Karpas-422 (cell line): ENCODE data around the gene FAM240B. TPM values are rescaled to one million over a fixed set of nuclear protein-coding genes. Genes with fewer than 3 reads are reported as not detected.

ENCODE experiments used
- DNase-seq: peaks from one replicate; pipeline ENCODE4 v3.0.0-alpha.2; 2015
- H2AFZ ChIP-seq: fragments of 200-600 bp; sonication (generic); 2 replicates; pipeline ENCODE4 v1.6.1; 2014; ENCODE audit warnings: antibody characterized with exemption, low read length, mixed read lengths
- H3K27ac ChIP-seq: fragments of 200-600 bp; sonication (generic); 2 replicates; pipeline ENCODE4 v1.5.1; 2014; ENCODE audit warnings: mild to moderate bottlenecking, low read length, moderate library complexity
- H3K27me3 ChIP-seq: fragments of 200-600 bp; sonication (generic); 2 replicates; pipeline ENCODE4 v1.6.1; 2014; ENCODE audit warnings: low read length, mixed read lengths
- H3K36me3 ChIP-seq: fragments of 200-600 bp; sonication (generic); 2 replicates; pipeline ENCODE4 v1.6.1; 2014; ENCODE audit warnings: low read length, mixed read lengths; ENCODE audit not compliant: insufficient read depth
- H3K4me1 ChIP-seq: fragments of 200-600 bp; sonication (generic); 2 replicates; pipeline ENCODE4 v1.6.1; 2014; ENCODE audit warnings: mild to moderate bottlenecking, low read length, mixed read lengths
- H3K4me2 ChIP-seq: fragments of 200-600 bp; sonication (generic); 2 replicates; pipeline ENCODE4 v1.6.1; 2014; ENCODE audit warnings: low read length, low read depth, mild to moderate bottlenecking; ENCODE audit not compliant: poor library complexity, severe bottlenecking
- H3K4me3 ChIP-seq: fragments of 200-600 bp; sonication (generic); 2 replicates; pipeline ENCODE4 v1.5.1; 2014; ENCODE audit warnings: mild to moderate bottlenecking, antibody characterized with exemption, low read length, mixed read lengths
- H3K79me2 ChIP-seq: fragments of 200-600 bp; sonication (generic); 2 replicates; pipeline ENCODE4 v1.6.1; 2014; ENCODE audit warnings: mild to moderate bottlenecking, low read length, mixed read lengths
- H3K9ac ChIP-seq: fragments of 200-600 bp; sonication (generic); 2 replicates; pipeline ENCODE4 v1.6.0; 2014; ENCODE audit warnings: low read length
- H3K9me2 ChIP-seq: fragments of 200-600 bp; sonication (generic), shearing (Covaris generic); replicated peaks from 2 replicates; pipeline ENCODE4 v1.6.0; 2014; ENCODE audit warnings: mild to moderate bottlenecking, low read length, moderate library complexity; ENCODE audit not compliant: insufficient read depth
- H3K9me3 ChIP-seq: fragments of 300-700, 200-600 bp; sonication (generic); 2 replicates; pipeline ENCODE4 v1.6.1; 2014; ENCODE audit warnings: low read length, mixed read lengths
- H4K20me1 ChIP-seq: fragments of 200-600 bp; sonication (generic); 2 replicates; pipeline ENCODE4 v1.6.1; 2014; ENCODE audit warnings: mild to moderate bottlenecking, antibody characterized with exemption, low read length, low read depth; ENCODE audit not compliant: insufficient read depth
- total RNA-seq: library from RNA; depleted of rRNA; stranded (reverse); fragments of >200 nt; shearing (Covaris generic); gene quantifications from 2 replicates; pipeline ENCODE4 v1.2.3, GENCODE V29; 2014; ENCODE audit warnings: low replicate concordance

The FAM240B gene
- total RNA-seq, 1 experiment from 2014 or later, result not detected

DNA sequence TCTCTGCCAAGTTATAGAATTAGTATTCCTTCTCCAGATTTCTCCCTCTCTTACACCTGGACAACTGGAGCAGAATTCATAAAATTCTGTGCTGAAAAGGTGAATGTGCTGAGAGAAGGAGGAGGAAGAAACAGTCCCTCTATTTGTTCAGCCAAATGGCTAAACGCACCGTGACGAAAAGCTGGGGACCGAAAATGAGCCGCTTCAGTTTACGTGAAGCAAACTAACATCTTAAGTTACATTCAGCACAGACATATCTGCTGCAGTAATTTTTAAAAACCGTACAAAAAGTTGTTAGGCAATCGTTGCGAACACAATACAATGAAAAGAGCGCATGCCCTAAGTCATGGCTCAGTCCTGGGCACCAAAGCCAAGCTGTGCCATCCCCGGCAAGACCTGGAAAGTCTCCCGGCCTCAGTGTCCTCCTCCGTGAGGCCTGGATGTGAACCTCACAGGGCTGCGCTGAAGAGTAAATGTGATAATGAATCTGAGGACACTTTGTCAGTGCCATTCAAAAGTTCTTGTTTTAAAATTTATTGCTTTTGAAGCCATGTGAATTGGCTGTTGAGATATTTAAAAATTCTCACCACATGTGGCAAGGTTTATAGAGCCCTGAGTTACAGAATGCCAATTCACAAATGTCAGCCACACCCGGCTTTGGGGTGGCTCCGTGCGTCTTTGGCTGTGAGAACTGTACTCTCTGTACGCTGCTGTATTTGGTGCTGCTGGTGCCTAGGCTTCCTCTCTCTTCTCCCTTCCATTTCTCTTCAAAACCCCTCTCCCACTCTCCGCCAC lies 46.3 kb downstream of the FAM240B start:
- no peak for DNase-seq
- no peaks in the 10 kb centered on the region for H4K20me1 ChIP-seq

DNA sequence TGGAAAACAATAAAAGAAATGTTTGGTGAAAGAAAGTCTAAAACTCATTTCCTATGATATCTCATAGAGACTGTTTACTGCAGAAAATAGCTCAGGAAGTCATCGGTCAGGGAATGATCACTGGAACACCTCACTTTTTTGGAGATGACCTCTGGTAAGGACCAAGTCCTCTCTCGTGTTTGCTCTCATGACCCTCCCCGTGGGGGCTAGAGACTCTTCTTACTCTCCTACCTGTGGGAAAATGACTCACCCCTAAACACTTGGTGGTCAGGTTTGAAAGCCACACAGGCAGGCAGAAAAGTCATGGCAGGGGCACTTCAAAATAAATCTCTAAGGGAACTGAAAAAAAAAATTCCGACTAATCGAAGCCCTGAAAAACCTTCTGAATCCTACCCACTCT lies 48.2 kb downstream of the FAM240B start:
- Histone ChIP-seq H3K4me2 (no peak overlapping the region), H3K36me3 (no peaks in the 10 kb centered on the region), H4K20me1 (no peaks in the 10 kb centered on the region), H3K79me2 (no peaks in the 10 kb centered on the region), H3K27me3 (no peaks in the 10 kb centered on the region), H2AFZ (no peak overlapping the region), H3K9ac (no peak overlapping the region), H3K9me3 (no peaks in the 10 kb centered on the region), H3K4me3 (no peak overlapping the region), H3K4me1 (no peaks in the 10 kb centered on the region), H3K9me2 (no peaks in the 10 kb centered on the region), H3K27ac (no peak overlapping the region)
- no peak for DNase-seq

More for the DNA sequence above, 46.3 kb downstream of the FAM240B start:
- Histone ChIP-seq H3K36me3 (no peaks in the 10 kb centered on the region), H3K79me2 (no peaks in the 10 kb centered on the region), H3K9me3 (no peaks in the 10 kb centered on the region), H3K27me3 (no peaks in the 10 kb centered on the region), H3K27ac (no peak overlapping the region), H3K9me2 (no peaks in the 10 kb centered on the region), H3K4me1 (no peaks in the 10 kb centered on the region), H3K9ac (no peak overlapping the region), H3K4me2 (no peak overlapping the region), H2AFZ (no peak overlapping the region), H3K4me3 (no peak overlapping the region)

DNA sequence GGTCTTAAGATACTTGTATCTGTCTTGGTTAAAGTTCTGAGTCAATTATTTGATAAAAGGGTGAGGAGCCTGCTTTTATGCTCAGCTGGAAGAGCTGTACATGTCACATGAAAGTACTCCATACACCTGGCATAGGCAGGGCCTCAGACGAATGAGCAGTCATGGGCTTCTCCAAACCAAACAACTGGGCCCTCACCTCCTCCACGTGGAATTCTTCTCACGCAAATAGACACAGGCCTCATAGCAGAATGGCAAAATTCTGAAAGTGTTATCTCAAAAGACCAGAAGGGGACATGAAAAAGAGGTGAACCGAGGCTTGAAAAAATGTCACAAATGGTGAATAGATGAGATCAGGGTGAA lies 48.6 kb downstream of the FAM240B start:
- H3K9ac ChIP-seq, result no peak overlapping the region
- H3K4me1 ChIP-seq, result no peaks in the 10 kb centered on the region

DNA sequence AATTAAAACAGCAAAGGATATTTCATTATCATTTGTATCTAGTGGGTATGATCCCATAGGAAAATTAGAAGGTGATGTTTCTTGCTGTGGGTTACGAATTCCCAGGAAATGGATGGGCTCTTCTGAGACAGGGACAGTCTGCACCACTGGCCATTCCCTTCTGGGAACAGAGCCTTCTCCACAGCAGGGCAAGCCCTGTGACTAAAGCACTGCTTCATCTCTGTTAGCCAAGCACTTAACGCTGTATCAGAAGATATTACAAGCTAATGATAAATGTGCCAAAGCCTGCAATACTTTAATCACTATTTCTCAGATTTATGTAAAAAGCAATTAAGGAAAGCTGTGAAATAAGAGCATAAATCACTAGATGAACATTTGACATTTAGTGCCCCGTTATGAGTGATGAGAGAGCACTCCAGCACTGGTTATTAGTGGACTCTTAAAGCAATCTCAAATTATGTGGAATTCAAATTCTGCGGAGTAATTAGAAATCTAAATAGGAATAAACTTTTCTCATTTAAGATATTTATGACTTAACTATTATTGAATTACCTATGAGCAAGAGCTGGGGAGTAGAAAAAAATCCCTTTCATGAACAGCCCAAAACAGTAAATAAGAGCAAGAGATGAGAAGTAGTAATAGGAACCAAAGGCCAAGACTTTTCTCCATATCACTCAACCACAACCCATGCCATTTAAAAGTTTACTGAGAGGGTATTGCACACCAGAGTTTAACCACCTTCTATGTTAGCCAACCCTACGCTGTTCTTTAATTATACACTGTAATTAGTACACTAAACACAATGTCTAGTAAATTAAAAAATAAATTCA lies 49.2 kb downstream of the FAM240B start:
- Histone ChIP-seq H3K4me2 (no peak overlapping the region), H4K20me1 (no peaks in the 10 kb centered on the region), H3K79me2 (no peaks in the 10 kb centered on the region), H3K36me3 (no peaks in the 10 kb centered on the region), H3K9ac (no peak overlapping the region), H3K4me1 (no peaks in the 10 kb centered on the region), H3K27me3 (no peaks in the 10 kb centered on the region), H3K9me2 (no peaks in the 10 kb centered on the region), H3K9me3 (no peaks in the 10 kb centered on the region), H3K27ac (no peak overlapping the region), H2AFZ (no peak overlapping the region), H3K4me3 (no peak overlapping the region)
- no peak for DNase-seq

More for the DNA sequence above, 48.6 kb downstream of the FAM240B start:
- Histone ChIP-seq H3K36me3 (no peaks in the 10 kb centered on the region), H3K4me2 (no peak overlapping the region), H3K9me2 (no peaks in the 10 kb centered on the region), H3K79me2 (no peaks in the 10 kb centered on the region), H3K27me3 (no peaks in the 10 kb centered on the region), H4K20me1 (no peaks in the 10 kb centered on the region), H3K9me3 (no peaks in the 10 kb centered on the region), H3K4me3 (no peak overlapping the region), H3K27ac (no peak overlapping the region), H2AFZ (no peak overlapping the region)
- no peak for DNase-seq

DNA sequence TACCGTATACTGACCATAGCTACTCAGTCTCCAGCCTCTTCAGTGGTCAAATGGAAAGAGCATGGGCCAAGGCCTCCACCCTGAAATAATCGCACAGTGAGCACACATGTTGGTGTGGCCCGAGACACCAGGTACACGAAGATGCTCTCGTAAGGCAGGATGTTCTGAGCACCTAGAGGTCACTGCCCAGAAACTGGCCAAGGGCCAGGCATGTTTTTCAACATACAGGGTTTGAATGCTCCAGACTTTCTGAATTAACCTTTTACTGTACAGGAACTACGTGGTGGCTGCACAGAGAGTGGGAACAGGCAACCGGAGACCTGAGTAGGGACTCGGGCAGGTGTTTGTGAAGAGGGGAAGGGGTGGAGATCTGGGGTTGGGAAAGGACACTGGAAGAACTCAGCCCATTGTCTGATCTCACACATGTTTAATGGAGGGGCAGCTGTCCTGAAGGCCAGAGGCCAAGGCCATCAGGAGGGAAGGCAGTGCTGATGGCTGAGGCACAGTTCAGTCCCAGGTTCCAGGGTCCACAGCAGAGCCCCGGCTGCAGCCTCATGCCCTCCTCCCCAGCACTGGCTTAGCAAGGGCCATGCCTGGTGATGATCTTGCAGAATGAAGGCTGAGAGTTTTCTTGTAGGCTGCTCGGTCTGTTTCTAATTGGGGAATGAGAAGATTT lies 51.0 kb downstream of the FAM240B start:
- Histone ChIP-seq H3K9me3 (no peaks in the 10 kb centered on the region), H4K20me1 (no peaks in the 10 kb centered on the region), H3K36me3 (no peaks in the 10 kb centered on the region), H3K4me3 (no peak overlapping the region), H3K4me2 (no peak overlapping the region), H3K27ac (no peak overlapping the region), H3K27me3 (no peaks in the 10 kb centered on the region), H3K9me2 (no peaks in the 10 kb centered on the region), H3K4me1 (no peaks in the 10 kb centered on the region), H2AFZ (no peak overlapping the region), H3K9ac (no peak overlapping the region), H3K79me2 (no peaks in the 10 kb centered on the region)
- DNase-seq, result no peak

DNA sequence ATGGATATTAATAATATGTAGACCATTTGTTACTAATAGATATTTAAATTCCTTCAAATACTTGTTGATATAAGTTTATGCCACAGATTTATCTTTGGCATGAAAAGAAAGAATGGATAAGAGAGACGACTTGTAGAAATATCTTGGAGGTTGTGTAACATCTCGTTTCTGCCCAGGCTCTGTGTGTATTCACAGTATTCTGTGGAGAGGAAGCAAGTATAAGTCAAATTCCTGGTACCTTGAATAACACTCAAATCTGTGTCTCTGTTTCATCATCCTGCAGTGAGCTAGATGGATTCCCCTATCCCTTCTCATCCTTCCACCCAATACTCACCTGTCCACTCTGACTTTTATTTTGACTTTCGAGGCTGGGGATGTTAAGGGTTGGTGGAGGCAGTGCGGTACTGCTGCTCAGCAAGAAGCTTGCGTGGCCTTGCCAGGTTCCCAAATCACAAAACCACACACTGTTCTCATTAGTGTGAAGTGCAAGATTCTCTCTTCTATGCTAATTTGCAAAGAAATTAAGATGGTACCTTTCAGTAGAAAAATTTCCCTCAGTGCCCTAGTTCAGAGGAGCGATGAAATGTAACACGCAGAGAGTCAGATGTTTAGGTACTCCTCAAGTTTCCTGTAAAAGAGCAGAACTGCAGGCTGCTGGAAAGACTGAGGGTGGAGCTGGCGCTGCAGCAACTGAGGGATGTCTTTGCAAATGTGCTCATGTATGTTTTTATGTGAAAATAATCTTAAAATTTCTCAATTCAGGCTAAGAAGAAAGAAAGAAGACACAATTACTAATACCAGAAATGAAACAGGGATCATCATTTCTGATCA lies 57.0 kb downstream of the FAM240B start:
- Histone ChIP-seq H3K27ac (no peak overlapping the region), H3K9ac (no peak overlapping the region), H3K4me3 (no peak overlapping the region), H3K9me3 (no peaks in the 10 kb centered on the region), H3K27me3 (no peaks in the 10 kb centered on the region), H3K36me3 (no peaks in the 10 kb centered on the region), H3K4me1 (no peaks in the 10 kb centered on the region), H2AFZ (no peak overlapping the region), H3K79me2 (no peaks in the 10 kb centered on the region), H3K4me2 (no peak overlapping the region), H4K20me1 (no peaks in the 10 kb centered on the region), H3K9me2 (no peaks in the 10 kb centered on the region)
- DNase-seq, result no peak

DNA sequence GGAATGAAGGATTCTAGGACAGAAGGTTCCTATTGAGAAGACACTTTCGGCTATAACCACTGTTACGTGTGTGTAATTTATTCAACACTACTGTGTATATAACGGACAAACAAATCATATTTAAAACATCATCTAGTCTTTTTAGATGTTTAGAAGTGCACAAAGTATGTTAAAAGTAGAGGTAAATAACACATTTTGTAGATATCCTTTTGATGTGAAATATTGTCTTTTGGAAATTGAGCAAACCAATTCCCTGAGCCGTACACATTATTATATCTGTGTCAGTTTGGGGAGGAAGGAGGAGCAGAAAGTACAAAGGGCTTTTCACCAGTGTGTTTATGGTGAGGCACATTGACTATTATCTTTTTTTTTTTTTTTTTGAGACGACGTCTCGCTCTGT lies 60.4 kb downstream of the FAM240B start:
- H3K9me3 ChIP-seq, result no peaks in the 10 kb centered on the region
- DNase-seq, result no peak
- no peaks in the 10 kb centered on the region for H3K4me1 ChIP-seq
- H3K9me2 ChIP-seq, result no peaks in the 10 kb centered on the region
- no peak overlapping the region for H3K4me3 ChIP-seq
- H3K9ac ChIP-seq, result no peak overlapping the region
- no peaks in the 10 kb centered on the region for H3K36me3 ChIP-seq
- H3K27me3 ChIP-seq, result no peaks in the 10 kb centered on the region
- no peaks in the 10 kb centered on the region for H3K79me2 ChIP-seq
- H3K4me2 ChIP-seq, result no peak overlapping the region
- H2AFZ ChIP-seq, result no peak overlapping the region
- no peak overlapping the region for H3K27ac ChIP-seq
- H4K20me1 ChIP-seq, result no peaks in the 10 kb centered on the region
